ENCODE data around the gene FRMD6.

- TF ChIP-seq CTCF (IDR thresholded peaks at IDR 0.05; ENCODE audit: insufficient read depth, low read length) (no peak), GABPA (IDR thresholded peaks at IDR 0.05; ENCODE audit: low read depth) (no peak), SPI1 (IDR thresholded peaks at IDR 0.05; ENCODE audit: borderline replicate concordance, low read depth) (no peak)
Measured at GRCh38 chr14:51650716-51651387, 858 bp upstream of the FRMD6 start.
